GM21528 (cell line): ENCODE measurements around the gene SLC22A1.
"Not testable (repeated sequence)": the region's sequence is repeated elsewhere in the genome, so short reads cannot be mapped to it uniquely, and the experiment has no call there.

Experiments used
- ATAC-seq: cut with Tn5 transposase; IDR thresholded peaks from one replicate; pipeline ENCODE4 v1.9.1; 2021; ENCODE audit warnings: mild to moderate bottlenecking, moderate library complexity; ENCODE audit not compliant: unreplicated experiment, low FRiP score

SLC22A1 gene

DNA sequence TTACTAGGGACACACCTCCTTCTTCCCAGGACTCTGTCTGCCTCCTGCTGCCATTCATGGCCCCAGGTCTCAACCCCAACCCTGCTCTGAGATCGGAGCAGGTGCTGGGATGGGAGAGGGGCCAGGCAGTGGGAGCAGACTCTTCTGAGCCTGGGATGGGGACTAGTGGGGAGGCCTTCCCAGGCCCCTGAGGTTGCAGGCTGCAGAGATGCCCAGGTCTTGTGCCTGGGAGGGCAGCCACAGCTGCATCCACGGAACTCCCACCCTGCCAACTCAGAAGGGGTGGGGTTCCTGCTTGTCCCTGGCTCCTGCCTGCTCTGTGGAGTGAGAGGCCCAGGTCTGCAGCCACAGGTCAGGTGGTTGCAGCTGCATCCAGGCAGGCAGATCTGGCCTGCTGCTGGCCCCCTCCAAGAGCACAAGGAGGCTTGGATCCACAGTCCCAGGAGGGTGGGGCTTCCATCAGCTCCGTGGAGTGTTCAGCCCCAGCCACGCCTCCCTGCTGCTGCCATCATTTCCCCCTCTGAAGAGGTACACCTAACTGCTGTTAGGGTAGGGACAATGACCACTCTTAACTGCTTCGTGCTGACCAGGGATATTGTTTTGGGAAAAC lies 2.9 kb upstream of the SLC22A1 start:
- no peak for ATAC-seq

GRCh38 chr6:160120087-160120486 lies 1.5 kb upstream of the SLC22A1 start:
- ATAC-seq, result no peak

DNA sequence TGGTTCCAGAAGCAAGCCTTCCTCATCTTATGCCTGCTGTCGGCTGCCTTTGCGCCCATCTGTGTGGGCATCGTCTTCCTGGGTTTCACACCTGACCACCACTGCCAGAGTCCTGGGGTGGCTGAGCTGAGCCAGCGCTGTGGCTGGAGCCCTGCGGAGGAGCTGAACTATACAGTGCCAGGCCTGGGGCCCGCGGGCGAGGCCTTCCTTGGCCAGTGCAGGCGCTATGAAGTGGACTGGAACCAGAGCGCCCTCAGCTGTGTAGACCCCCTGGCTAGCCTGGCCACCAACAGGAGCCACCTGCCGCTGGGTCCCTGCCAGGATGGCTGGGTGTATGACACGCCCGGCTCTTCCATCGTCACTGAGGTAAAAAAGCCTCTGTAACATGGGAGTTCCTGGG lies 366 bp downstream of the SLC22A1 start:
- no peak for ATAC-seq

- ATAC-seq, result no peak
Observed at GRCh38 chr6:160122744-160123143, 1.1 kb downstream of the SLC22A1 start.

GRCh38 chr6:160124007-160124406 lies 2.4 kb downstream of the SLC22A1 start:
- no peak for ATAC-seq

- no peak for ATAC-seq
Observed at GRCh38 chr6:160124605-160125004, 3.0 kb downstream of the SLC22A1 start.

- not testable (repeated sequence) for ATAC-seq
Observed at GRCh38 chr6:160125105-160125504, 3.5 kb downstream of the SLC22A1 start.

DNA sequence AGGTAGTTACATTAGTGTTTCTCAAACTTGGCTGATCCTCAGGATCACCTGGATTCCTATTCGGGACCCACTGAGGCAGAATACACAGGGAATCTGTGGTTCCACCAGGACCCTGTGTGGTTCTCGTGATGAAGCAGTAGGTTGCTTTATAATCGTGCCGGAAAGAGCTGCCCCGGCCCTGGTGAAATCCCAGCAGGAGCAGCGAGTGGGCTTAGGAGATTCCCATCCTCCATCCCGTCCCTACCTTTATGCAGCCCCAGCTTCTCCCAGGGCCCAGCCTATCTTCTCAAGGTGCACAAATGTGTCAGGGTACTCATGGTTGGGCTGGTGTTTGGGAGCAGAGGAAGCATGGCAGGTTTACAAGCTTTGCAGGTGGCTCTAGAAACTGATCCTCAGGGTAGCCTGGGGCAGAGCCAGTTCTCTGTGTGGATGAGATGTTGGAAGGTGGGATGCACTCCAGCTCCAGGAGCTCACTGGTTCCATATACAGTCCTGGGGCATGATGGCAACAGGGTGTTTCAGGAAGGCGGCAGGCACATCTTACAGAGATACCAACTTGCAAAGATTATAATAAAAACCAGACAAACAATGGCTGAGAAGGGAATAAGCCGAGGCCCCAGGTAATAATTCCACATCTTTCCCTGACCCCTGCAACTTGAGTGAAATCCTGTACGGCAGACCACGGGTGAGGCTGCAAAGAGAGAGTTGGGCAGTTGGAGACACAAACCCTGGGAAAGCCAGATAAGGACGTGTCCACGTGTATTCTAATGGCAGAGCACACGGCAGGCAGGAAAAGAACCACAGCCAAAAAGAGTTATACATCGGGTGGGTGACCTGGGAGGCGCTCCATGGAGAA lies 5.9 kb downstream of the SLC22A1 start:
- ATAC-seq, result no peak

- ATAC-seq, result no peak
Observed at GRCh38 chr6:160128125-160128683, 6.6 kb downstream of the SLC22A1 start.

DNA sequence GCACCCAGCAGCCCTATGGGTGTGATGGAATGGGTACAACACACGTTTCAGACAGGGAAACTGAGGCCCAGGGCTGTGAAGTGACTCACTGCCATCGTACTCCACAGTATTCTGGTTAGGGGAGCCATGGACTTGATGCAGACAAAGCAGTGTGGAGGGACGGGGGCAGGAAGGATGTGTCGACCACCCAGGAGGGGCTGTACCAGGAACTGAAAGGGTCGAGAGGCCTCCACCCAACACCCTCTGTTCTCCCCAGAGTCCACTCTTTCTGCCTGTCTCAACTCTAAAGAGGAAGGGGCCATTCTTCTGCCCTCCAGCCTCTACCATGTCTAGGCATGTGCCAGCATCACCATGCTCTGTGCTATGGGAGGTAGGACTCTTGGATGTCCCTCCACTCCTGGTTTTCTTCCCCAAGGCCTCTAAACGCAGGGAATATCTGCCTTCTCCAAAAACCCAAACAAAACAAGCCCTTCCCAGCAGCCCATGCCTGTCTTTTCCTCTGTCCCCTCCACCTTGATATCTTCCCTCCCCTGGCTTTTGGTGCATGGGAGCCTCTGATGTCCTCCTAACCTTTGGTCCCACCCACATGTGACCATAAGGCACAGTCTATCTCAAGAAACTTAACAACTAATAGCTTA lies 7.4 kb downstream of the SLC22A1 start:
- ATAC-seq, result no peak

- ATAC-seq, result no peak
Observed at GRCh38 chr6:160129881-160130615, 8.4 kb downstream of the SLC22A1 start.

DNA sequence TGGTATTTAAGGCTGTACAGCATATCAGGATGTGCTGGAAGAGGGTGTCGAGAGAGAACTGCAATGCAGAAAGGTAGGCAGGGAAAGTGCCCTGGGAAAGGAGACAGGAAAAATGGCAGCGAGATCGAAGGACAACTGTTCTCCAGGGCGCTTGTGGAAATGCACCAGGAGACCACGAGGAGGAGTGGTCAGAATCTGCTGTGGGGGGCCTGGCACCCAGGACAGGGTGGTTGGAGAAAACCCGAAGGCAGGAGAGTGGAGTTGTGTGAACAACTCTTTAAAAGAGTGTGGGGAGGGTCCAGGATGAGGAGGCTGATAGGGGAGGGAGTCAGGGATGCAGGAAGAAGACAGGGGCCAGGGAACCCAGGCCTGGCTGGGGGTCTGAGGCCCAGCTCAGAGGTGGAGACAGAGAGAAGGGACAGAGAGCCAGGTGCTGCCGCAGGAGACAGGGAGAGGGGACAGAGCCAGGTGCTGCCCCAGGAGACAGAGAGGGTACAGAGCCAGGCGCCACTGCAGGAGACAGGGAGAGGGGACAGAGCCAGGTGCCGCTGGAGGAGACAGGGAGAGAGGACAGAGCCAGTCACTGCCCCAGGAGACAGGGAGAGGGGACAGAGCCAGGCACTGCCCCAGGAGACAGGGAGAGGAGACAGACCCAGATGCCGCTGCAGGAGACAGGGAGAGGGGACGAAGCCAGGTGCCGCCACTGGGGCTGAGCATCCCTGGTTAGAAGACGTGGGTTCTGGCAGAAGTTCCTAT lies 9.3 kb downstream of the SLC22A1 start:
- no peak for ATAC-seq

DNA sequence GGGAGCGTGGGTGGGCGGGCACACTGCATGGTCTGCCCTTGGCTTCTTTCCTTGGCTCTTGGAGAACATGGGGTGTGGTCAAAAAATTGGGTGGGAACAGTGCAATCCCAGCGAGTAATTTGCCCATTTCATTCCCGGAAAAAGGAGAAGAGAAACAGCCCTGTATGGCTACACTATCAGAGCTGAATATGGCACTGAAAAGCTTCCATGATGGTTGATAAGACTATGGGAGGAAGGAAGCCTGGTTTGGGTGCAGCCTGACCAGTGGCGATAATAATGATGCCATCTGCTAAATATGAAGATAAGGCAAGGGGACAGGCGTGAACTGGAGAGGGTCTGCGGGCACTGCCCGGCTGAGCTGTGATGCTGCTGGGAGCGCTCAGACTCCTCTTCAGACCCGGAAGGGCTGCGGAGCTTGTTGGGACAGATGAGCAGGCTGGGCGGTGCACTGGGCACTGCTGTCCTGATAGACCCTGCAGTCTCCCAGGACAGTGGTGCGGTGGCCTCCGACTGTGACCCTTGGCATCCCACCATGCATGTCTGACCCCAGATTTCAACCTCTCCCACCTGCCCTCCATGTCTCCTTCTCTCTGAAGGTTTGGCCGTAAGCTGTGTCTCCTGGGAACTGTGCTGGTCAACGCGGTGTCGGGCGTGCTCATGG lies 10.2 kb downstream of the SLC22A1 start:
- no peak for ATAC-seq

- ATAC-seq, result no peak
Observed at GRCh38 chr6:160132297-160132637, 10.7 kb downstream of the SLC22A1 start.

DNA sequence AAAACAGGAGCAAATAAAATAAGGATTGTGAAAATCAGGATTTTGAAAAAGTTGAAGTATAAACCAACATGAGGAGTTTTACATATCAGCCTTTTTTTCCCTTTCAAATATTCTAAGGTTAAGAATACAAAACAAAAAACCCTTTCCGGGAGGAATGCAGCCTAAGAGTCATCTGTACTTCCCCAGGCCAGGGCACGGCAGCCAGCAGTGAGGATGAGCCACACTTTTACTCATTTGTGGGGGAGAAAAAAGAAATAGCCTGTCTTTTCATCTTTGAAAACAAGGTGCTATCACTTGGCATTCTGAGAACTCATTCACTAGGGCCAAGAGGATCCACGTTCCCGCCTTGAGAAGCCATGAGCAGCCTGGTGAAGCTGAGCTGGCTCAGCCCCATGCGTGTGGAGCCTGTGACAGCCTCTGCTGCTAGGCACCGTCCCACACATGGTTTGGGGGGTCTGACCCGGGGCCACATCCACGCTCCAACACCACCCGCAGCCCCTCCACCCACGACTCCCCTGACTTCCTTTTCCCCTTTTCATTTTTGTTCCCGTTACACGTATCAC lies 11.2 kb downstream of the SLC22A1 start:
- ATAC-seq, result no peak

DNA sequence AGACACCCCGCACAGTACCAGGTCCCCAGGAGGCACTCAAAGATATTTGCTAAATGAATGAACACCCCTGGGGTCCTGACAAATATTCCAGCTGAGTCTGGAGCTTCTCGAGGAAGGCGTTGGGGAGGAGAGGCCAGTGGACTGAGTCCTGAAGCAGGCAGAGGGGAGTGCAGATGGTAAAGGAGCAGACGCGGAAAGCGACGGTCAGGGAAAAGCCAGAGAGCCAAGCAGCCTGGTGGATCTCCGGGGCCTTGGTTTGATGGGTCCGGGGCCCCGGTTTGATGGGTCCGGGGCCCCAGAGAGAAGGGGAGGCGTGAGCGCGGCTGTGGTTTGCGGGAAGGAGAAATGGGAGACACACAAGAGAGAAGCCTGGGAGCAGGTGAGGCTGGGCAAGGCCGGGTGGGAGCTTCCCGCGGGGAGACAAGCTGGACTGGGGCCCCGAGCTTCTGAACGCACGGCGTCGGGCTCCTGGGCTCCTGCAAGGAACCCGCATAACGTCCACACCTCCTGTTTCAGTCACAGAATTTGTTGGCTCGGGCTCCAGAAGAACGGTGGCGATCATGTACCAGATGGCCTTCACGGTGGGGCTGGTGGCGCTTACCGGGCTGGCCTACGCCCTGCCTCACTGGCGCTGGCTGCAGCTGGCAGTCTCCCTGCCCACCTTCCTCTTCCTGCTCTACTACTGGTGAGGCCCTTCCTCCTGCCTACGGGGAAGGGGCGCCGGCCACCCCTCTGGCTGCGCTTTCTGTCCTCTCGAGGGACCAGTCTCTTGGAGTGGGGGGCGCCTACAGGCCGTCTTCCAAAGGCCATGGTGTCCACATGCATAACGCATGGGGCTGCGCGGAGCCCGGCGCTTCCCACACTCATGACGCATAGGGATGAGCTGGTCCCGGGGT lies 12.1 kb downstream of the SLC22A1 start:
- no peak for ATAC-seq

DNA sequence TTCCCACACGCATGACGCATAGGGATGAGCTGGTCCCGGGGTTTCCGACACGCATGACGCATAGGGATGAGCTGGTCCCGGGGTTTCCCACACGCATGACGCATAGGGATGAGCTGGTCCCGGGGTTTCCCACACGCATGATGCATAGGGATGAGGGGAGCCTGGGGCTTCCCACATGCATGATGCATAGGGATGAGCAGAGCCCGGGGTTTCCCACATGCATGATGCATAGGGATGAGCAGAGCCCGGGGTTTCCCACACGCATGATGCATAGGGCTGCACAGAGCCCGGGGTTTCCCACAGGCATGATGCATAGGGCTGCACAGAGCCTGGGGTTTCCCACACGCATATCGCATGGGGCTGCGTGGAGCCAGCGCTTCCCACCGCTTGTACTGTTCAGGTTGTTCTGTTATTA lies 12.7 kb downstream of the SLC22A1 start:
- ATAC-seq, result not testable (repeated sequence)
